Fibroblast of lung (primary cell): ENCODE results near the gene MAT2A. TPM values are rescaled to one million over a fixed set of nuclear protein-coding genes. Genes with fewer than 3 reads are reported as not detected.
"Not testable (repeated sequence)": the region's sequence is repeated elsewhere in the genome, so short reads cannot be mapped to it uniquely, and the experiment has no call there.

Source experiments
- DNase-seq, 2 donors: peaks; one replicate each; pipeline versions ENCODE4 v3.0.0 to v3.0.0-alpha.2; 2010; ENCODE audit warnings: low read depth in 2 of 2
- H2AFZ ChIP-seq: 2 replicates; pipeline ENCODE4 v1.5.1; 2012; ENCODE audit warnings: low read length, control low read depth, inconsistent platforms
- H3K27ac ChIP-seq: 2 replicates; pipeline ENCODE4 v1.5.1; 2011; ENCODE audit warnings: low read length, control low read depth; ENCODE audit not compliant: insufficient read depth
- H3K27me3 ChIP-seq: 2 replicates; pipeline ENCODE4 v1.5.1; 2011; ENCODE audit warnings: mild to moderate bottlenecking, low read length; ENCODE audit not compliant: control insufficient read depth, insufficient read depth
- H3K36me3 ChIP-seq: 2 replicates; pipeline ENCODE4 v1.5.1; 2011; ENCODE audit warnings: low read length; ENCODE audit not compliant: control insufficient read depth, insufficient read depth
- H3K4me1 ChIP-seq: 2 replicates; pipeline ENCODE4 v1.5.1; 2011; ENCODE audit warnings: low read length; ENCODE audit not compliant: control insufficient read depth, insufficient read depth; ENCODE audit errors: extremely low read depth
- H3K4me2 ChIP-seq: 2 replicates; pipeline ENCODE4 v1.5.1; 2011; ENCODE audit warnings: low read length, control low read depth; ENCODE audit not compliant: insufficient read depth; ENCODE audit errors: extremely low read depth
- H3K4me3 ChIP-seq, 4 experiments: fragments of 200-600 bp in 1 of 4; sonication (generic) in 1 of 4; replicated peaks in 1 of 4; 2 replicates each; pipeline ENCODE4 v1.5.1; 2011 to 2016; ENCODE audit warnings: low read length in 4 of 4, low read depth in 3 of 4, mild to moderate bottlenecking in 3 of 4, control low read depth in 2 of 4, inconsistent platforms in 1 of 4, mixed read lengths in 1 of 4; ENCODE audit not compliant: insufficient read depth in 1 of 4; ENCODE audit errors: control extremely low read depth in 1 of 4
- H3K79me2 ChIP-seq: 2 replicates; pipeline ENCODE4 v1.5.1; 2012; ENCODE audit warnings: mild to moderate bottlenecking, low read length, inconsistent platforms; ENCODE audit not compliant: control insufficient read depth, insufficient read depth
- H3K9ac ChIP-seq: 2 replicates; pipeline ENCODE4 v1.5.1; 2011; ENCODE audit warnings: mild to moderate bottlenecking, low read length, control low read depth; ENCODE audit not compliant: insufficient read depth
- H3K9me3 ChIP-seq: 2 replicates; pipeline ENCODE4 v1.5.1; 2012; ENCODE audit warnings: low read depth, low read length; ENCODE audit not compliant: control insufficient read depth, insufficient read depth
- H4K20me1 ChIP-seq: 2 replicates; pipeline ENCODE4 v1.5.1; 2011; ENCODE audit warnings: low read length; ENCODE audit not compliant: control insufficient read depth, insufficient read depth; ENCODE audit errors: extremely low read depth
- CTCF ChIP-seq, 2 donors: IDR thresholded peaks in 1 of 2; conservative IDR thresholded peaks in 1 of 2; 1 replicate in 1 of 2; 2 replicates in 1 of 2; pipeline ENCODE4 v1.5.1; 2011 to 2012; ENCODE audit warnings: low read length in 2 of 2, control low read depth in 1 of 2, inconsistent platforms in 1 of 2, low read depth in 1 of 2, mild to moderate bottlenecking in 1 of 2
- EZH2 ChIP-seq: IDR thresholded peaks from 2 replicates; pipeline ENCODE4 v1.5.1; 2012; ENCODE audit warnings: low read length, control low read depth, mild to moderate bottlenecking; ENCODE audit errors: missing control alignments
- polyA plus RNA-seq, 2 donors: library from polyadenylated mRNA; depleted of rRNA in 1 of 2; stranded (reverse) in 1 of 2; unstranded in 1 of 2; fragments of >200 nt; gene quantifications; 2 replicates each; pipeline ENCODE4 v1.2.1, GENCODE V29; 2011 to 2012; ENCODE audit warnings: missing spikeins in 1 of 2
- total RNA-seq: library from RNA; depleted of rRNA; stranded (reverse); fragments of >200 nt; gene quantifications from 2 replicates; pipeline ENCODE4 v1.2.1, GENCODE V29; 2014

MAT2A gene
- total and polyA plus RNA-seq, 2 donors (not counting 1 experiment from before 2014, with no cell fraction given), result 270 to 334 TPM

GRCh38 chr2:85558160-85558559, 19.2 kb downstream of the MAT2A start:
- DNase-seq, result no peak
- no peaks in the 10 kb centered on the region for H3K9me3 ChIP-seq
- H3K79me2 ChIP-seq, result peaks cover 26% of the 10 kb centered on the region
- H3K4me1 ChIP-seq, result peaks cover 3% of the 10 kb centered on the region
- H3K4me3 ChIP-seq, result no peak overlapping the region
- H4K20me1 ChIP-seq, result no peaks in the 10 kb centered on the region
- no peaks in the 10 kb centered on the region for H3K27me3 ChIP-seq
- peaks cover 20% of the 10 kb centered on the region for H3K36me3 ChIP-seq
- no peak overlapping the region for H2AFZ ChIP-seq
- no peak overlapping the region for H3K9ac ChIP-seq
- H3K27ac ChIP-seq, result no peak overlapping the region
- H3K4me2 ChIP-seq, result no peak overlapping the region
- no peak for TF ChIP-seq EZH2
- no peak for TF ChIP-seq CTCF (conservative IDR thresholded peaks at IDR 0.05 in 1 of 2, IDR thresholded peaks at IDR 0.05 in 1 of 2; ENCODE audit: low read depth in 1 of 2, low read length in 2 of 2)

- H3K9me3 ChIP-seq, H4K20me1 ChIP-seq, H3K9ac ChIP-seq, H2AFZ ChIP-seq, DNase-seq, H3K4me1 ChIP-seq, H3K27me3 ChIP-seq: not testable (repeated sequence)
- Histone ChIP-seq H3K27ac (peak overlapping the region; percentile 69), H3K4me2 (peak overlapping the region; percentile 96), H3K36me3 (peaks cover 13% of the 10 kb centered on the region), H3K4me3 (peak overlapping the region; percentile 77 to 94 (median 92)), H3K79me2 (peaks cover 26% of the 10 kb centered on the region)
Observed at GRCh38 chr2:85560403-85560726, 21.4 kb downstream of the MAT2A start.

GRCh38 chr2:85560812-85561279, 21.9 kb downstream of the MAT2A start:
- Histone ChIP-seq H3K27me3 (no peaks in the 10 kb centered on the region), H3K9ac (peak overlapping the region; percentile 66), H3K4me2 (peak overlapping the region; percentile 96), H3K4me1 (peaks cover 3% of the 10 kb centered on the region), H3K9me3 (no peaks in the 10 kb centered on the region), H3K79me2 (peaks cover 26% of the 10 kb centered on the region), H3K36me3 (peaks cover 10% of the 10 kb centered on the region), H3K27ac (peak overlapping the region; percentile 69), H3K4me3 (peak overlapping the region; percentile 77 to 94 (median 92)), H4K20me1 (no peaks in the 10 kb centered on the region), H2AFZ (no peak overlapping the region)
- no peak for DNase-seq
- no peak for TF ChIP-seq CTCF (conservative IDR thresholded peaks at IDR 0.05 in 1 of 2, IDR thresholded peaks at IDR 0.05 in 1 of 2; ENCODE audit: low read depth in 1 of 2, low read length in 2 of 2)
- TF ChIP-seq EZH2, result no peak
